HG02610 (cell line): Measurements from ENCODE around the gene POLR2E.

Experiments used
- ATAC-seq: cut with Tn5 transposase; IDR thresholded peaks from one replicate; pipeline ENCODE4 v1.9.1; 2021; ENCODE audit warnings: mild to moderate bottlenecking, moderate library complexity; ENCODE audit not compliant: unreplicated experiment

POLR2E gene

DNA sequence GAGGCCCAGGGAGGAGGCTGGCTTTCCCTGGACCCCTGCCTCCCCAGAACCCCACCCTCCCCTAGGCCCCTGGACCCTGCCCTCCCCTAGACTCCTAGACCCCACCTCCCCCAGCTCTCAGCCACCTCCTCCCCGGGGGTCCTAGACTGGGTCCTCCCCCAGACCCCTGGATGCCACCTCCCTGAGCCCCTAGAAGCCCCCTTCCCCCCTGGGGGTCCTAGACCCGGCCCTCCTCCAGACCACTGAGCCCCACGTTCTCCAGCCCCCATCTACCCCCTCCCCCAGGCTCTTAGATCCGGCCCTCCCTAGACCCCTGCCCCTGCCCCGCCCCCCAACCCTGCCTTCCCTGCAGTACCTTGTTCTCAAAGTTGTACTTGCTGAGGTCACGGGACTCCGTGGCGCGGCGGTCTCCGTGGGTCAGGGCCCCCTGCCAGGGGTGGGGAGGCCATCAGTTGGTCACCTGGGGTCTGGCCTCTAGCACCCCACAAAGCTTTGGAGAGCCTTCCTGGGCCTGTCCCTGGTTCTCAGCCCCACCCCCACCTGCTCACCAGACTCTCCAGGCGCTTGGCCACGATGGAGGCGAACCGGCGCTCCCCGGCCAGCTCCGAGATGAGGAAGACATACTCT lies 16.6 kb upstream of the POLR2E start:
- no peak for ATAC-seq

- no peak for ATAC-seq
Measured at GRCh38 chr19:1110809-1111640, 15.8 kb upstream of the POLR2E start.

- ATAC-seq, result no peak
Measured at GRCh38 chr19:1109697-1110671, 14.8 kb upstream of the POLR2E start.

DNA sequence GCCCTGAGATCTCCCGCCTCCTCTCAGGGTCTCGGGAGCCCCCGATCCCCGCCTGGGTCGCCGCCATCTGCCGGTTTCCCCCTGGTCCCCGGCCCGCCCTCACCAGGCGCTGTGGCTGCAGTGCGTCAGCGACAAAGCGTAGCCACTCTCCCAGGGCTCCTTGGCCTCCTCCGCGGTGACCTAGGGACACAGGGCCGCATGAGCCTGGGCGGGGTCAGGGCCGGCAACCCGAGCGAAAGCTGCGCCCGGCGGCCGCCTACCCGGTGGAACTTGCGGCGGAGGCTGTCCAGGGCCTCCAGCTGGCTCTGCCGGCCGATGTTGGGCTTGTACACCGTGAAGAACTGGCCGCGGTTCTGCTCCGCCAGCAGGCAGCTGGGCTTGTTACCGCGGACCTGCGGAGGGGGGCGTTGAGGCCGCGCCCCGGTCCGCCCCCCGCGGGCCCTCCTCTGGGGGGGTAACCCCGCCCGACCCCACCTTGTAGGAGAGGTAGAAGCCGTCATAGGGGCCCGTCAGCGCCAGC lies 13.9 kb upstream of the POLR2E start:
- ATAC-seq, result no peak

DNA sequence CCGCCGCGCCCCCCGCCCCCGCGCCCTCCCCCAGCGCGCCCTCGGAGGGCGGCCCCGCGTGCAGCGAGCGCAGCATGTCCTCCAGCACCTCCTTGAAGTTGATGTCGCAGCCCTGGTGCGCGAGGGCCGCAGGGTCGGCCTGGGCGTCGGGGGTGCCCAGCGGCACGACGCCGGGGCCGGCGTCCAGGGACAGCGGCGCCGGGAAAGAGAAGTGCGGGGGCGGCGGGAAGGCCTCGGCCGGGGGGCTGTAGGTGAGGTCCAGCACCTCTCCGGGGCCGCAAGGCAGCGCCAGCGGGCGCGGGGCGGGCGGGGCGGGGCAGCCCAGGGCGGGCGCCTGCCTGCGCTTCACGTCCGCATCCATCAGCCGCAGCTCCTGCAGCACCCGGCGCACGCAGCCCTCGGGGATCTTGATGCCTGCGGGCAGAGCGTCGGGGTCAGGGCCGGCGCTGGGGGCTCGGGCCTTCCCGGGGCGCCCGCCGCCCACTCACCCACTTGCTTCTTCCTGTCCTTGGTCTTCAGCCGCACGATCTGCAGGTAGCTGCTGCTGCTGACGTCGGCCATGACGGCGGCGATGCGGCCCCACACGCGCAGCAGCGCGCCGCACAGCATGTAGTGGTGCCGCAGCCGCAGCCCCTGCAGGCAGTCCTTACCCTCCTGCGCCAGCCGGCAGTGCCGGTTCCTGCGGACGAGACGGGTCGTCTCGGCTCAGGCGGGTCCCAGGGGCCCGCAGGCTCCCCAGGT lies 13.3 kb upstream of the POLR2E start:
- ATAC-seq, result no peak

DNA sequence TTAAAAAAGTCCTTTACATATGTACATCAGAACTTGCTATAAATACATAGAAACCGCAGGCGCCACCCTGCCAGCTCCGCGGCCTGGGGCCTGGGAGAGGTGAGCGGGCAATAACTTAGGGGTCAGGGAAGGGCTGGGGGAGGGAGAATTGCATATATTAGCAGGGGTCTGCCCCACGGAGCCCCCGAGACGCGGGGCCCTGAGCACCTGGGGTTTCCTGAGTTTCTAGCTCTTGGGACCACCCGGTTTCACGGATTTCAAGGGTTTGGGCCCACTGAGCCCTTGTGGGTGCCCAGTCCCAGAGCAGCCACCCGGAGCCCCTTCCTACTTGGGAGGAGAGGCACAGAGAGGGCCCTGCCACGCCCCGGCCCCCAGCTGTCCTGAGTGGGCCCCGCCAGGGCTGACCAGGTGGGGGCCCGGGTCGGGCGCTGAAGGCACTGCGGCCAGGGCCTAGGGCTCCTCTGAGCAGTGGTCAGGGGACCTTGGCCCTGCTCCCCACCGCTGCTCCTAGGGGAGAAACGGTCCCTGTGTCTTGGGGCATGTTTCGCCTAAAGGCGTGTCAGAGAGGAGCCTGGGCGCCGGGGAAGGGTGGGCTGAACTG lies 12.6 kb upstream of the POLR2E start:
- no peak for ATAC-seq

GRCh38 chr19:1106841-1107660 lies 11.9 kb upstream of the POLR2E start:
- ATAC-seq, result no peak

- ATAC-seq, result no peak
Measured at GRCh38 chr19:1105873-1106840, 11.0 kb upstream of the POLR2E start.

DNA sequence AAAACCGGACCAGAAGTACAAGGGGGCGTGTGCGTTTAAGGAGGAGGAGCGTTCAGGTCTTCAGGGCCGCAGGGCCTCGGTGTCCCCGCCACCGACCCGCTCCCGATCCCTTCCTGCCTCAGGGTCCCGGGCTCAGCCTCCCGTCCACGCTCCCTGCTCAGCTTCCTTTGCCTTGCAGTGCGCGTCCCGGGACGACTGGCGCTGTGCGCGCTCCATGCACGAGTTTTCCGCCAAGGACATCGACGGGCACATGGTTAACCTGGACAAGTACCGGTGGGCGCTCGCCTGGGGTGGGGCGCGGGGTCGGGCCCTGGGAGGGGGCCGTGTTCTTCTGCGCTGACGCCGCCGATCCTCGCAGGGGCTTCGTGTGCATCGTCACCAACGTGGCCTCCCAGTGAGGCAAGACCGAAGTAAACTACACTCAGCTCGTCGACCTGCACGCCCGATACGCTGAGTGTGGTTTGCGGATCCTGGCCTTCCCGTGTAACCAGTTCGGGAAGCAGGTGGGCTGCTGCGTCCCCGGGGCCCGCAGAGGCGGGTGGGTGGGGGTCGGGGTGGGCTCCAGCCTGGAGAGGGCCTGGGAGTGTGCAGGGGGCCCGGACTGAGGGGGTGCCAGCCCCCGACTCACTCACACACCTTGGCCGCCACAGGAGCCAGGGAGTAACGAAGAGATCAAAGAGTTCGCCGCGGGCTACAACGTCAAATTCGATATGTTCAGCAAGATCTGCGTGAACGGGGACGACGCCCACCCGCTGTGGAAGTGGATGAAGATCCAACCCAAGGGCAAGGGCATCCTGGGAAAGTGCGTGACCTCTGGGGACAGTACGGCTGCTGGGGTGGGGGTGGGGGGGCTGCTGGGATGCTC lies 10.1 kb upstream of the POLR2E start:
- ATAC-seq, result no peak

GRCh38 chr19:1104311-1105007 lies 9.3 kb upstream of the POLR2E start:
- ATAC-seq, result peak; percentile 21

DNA sequence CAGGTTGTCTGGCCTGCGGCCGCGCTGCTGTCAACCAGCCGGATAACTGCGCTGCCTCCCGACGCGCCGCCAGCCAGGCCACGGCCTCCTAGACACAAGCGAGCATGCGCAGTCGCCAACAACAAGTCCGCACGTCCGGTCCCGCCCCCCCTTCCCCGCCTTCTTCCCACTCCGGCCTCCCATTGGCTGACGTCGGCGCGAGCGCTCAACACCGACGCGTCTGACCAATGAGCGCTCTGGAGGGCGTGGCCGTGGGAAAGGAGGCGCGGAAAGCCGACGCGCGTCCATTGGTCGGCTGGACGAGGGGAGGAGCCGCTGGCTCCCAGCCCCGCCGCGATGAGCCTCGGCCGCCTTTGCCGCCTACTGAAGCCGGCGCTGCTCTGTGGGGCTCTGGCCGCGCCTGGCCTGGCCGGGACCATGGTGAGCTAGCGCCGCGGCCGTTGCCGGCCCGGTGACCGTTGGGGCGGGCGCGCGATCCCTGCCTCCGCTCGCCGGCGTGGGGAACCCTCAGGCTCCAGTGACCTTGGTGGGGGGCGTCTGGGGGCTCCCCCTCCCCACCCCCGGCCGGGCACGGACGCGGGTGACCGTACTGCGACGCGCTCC lies 8.6 kb upstream of the POLR2E start, which contains the start of gene GPX4:
Gene GPX4, plus strand, starts transcription at position 287 of the 603 bp plus-strand sequence. Its CDS starts 50 bp downstream, at position 337.
- peak; percentile 64 for ATAC-seq

DNA sequence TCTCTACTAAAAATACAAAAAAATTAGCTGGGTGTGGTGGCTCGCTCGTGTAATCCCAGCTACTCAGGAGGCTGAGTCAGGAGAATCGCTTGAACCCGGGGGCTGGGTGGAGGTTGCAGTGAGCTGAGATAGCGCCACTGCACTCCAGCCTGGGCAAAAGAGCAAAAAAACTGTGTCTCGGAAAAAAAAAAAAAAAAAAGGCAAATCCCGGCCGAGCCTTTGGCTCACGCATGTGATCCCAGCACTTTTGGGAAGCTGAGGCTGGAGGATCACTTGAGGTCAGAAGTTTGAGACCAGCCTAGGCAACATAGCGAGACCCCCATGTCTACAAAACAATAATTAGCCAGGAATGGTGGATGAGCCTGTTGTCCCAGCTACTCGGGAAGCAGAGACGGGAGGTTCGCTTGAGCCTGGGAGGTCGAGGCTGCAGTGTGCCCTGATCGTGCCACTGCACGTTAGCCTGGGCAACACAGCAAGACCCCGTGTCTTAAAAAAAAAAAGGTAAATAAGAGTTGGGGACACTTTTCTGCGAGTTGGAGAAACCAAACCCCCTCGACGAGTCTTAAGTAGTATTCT lies 8.0 kb upstream of the POLR2E start:
- ATAC-seq, result no peak

DNA sequence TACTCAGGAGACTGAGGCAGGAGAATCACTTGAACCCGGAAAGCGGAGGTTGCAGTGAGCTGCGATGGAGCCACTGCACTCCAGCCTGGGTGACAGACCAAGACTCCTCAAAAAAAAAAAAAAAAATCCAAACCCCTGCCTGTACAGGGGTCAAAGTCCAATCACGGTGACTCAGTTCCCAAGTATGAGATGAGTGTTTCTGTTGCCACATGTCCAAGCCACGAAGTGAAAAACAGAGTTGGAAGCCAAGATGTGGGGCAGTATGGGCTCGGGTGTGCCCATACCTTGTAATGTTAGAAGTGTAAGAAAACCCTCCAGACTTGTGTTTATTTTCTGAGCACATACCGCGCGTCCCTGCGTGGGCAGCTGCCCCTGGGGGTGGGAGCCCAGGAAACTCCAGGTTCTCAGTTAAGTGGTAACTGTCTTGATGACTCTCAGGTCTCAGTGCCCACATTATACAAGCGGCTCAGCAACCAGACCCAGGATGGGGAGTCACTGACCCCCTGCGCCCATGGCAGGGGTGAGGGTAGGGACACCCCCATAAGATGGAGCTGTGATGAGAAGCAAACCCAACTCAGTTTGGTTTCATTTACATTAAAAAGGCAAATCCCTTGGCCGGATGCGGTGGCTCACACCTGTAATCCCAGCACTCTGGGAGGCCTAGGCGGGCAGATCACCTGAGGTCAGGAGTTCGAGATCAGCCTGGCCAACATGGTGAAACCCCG lies 7.4 kb upstream of the POLR2E start:
- ATAC-seq, result peak; percentile 24

DNA sequence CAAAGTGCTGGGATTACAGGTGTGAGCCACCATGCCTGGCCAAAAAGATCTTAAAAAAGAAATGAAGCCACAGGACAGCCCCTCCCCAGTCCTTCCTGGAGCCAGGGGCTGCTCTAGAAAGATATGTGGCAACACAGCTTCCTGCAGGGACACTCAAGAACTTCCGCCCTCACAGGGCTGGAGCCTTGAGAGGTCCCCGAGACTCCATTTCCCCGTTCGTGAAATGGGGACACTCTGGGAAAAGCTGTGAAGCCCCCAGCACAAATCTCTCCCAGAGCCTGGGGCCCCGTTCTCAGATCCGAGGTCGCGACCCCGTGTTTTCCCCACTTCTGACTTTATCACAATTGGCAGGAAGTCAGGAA lies 6.1 kb upstream of the POLR2E start:
- ATAC-seq, result no peak
